K562 (cell line): ENCODE results near the gene SERPINF2. TPM values are rescaled to one million over a fixed set of nuclear protein-coding genes. Genes with fewer than 3 reads are reported as not detected.

ENCODE experiments used
- ATAC-seq: fragments of 200-7000 bp; cut with Tn5 transposase; 3 replicates; pipeline ENCODE4 v1.9.1; 2020; ENCODE audit warnings: moderate library complexity
- BruUV-seq: library from RNA; stranded (reverse); fragments of 400-500 nt; replicated peaks from 2 replicates; lab custom pipeline; 2021; lab: Mats Ljungman, UMichigan
- CTCF ChIA-PET: fragments of 300-600 bp; formaldehyde crosslinking; extraction: SDS; loops from one replicate; lab custom pipeline; 2021; ENCODE audit warnings: low intra/inter-chr PET ratio; lab: Yijun Ruan, JAX
- POLR2A ChIA-PET: fragments of 300-600, 350-650 bp; sonication (Branson Sonifier 250); formaldehyde crosslinking; extraction: SDS; loops from one replicate; lab custom pipeline; 2021; ENCODE audit warnings: antibody characterized with exemption, inconsistent platforms; lab: Yijun Ruan, JAX
- DNase-seq, 4 experiments: peaks; one replicate each; pipeline versions ENCODE4 v3.0.0 to v3.0.0-alpha.2; 2011 to 2018; ENCODE audit warnings: low spot score in 3 of 4, mixed read lengths in 3 of 4; ENCODE audit errors: extremely low read depth in 1 of 4
- FAIRE-seq: peaks from 2 replicates; lab custom pipeline; 2011; peaks lifted over from hg19 to GRCh38; lab: Jason Lieb, UNC
- H2AFZ ChIP-seq: 2 replicates; pipeline ENCODE4 v1.6.0; 2011; ENCODE audit warnings: low read depth, low read length, control low read depth, inconsistent platforms
- H3K27ac ChIP-seq: fragments of 200-600 bp; 3 replicates; pipeline ENCODE4 v1.8.0; 2011; ENCODE audit warnings: low read depth, mild to moderate bottlenecking, control low read depth, inconsistent platforms, low read length, moderate library complexity, mixed read lengths; ENCODE audit errors: extremely low read depth
- H3K27me3 ChIP-seq, 2 experiments: fragments of 300-600 bp in 1 of 2; 2 replicates in 1 of 2; 3 replicates in 1 of 2; pipeline versions ENCODE4 v1.6.0 to v1.8.0; 2011; ENCODE audit warnings: inconsistent platforms in 2 of 2, low read length in 2 of 2, mild to moderate bottlenecking in 1 of 2, mixed read lengths in 1 of 2, moderate library complexity in 1 of 2; ENCODE audit not compliant: control insufficient read depth in 2 of 2, insufficient read depth in 2 of 2
- H3K36me3 ChIP-seq: fragments of 300-600 bp; 3 replicates; pipeline ENCODE4 v1.8.0; 2011; ENCODE audit warnings: mild to moderate bottlenecking, low read length, inconsistent platforms; ENCODE audit not compliant: control insufficient read depth, insufficient read depth
- H3K4me1 ChIP-seq, 2 experiments: fragments of 200-600 bp in 1 of 2; replicated peaks in 1 of 2; 2 replicates in 1 of 2; 3 replicates in 1 of 2; pipeline versions ENCODE4 v1.5.1 to v1.8.0; 2011; ENCODE audit warnings: inconsistent platforms in 2 of 2, low read length in 2 of 2, mild to moderate bottlenecking in 1 of 2, mixed read lengths in 1 of 2, moderate library complexity in 1 of 2; ENCODE audit not compliant: control insufficient read depth in 2 of 2, insufficient read depth in 2 of 2
- H3K4me2 ChIP-seq: 2 replicates; pipeline ENCODE4 v1.6.1; 2011; ENCODE audit warnings: low read length, control low read depth, inconsistent platforms, mixed read lengths; ENCODE audit not compliant: insufficient read depth
- H3K4me3 ChIP-seq: fragments of 200-600 bp; sonication (generic), shearing (Covaris generic); 2 replicates; pipeline ENCODE4 v1.5.1; 2016; ENCODE audit warnings: control low read depth, inconsistent platforms
- H3K79me2 ChIP-seq: fragments of 200-600 bp; 3 replicates; pipeline ENCODE4 v1.8.0; 2011; ENCODE audit warnings: low read length, inconsistent platforms; ENCODE audit not compliant: control insufficient read depth, insufficient read depth
- H3K9ac ChIP-seq, 2 experiments: 2 replicates each; pipeline versions ENCODE4 v1.6.0 to v1.6.1; 2011; ENCODE audit warnings: low read depth in 2 of 2, low read length in 2 of 2, control low read depth in 1 of 2, inconsistent platforms in 1 of 2, mild to moderate bottlenecking in 1 of 2, mixed read lengths in 1 of 2; ENCODE audit not compliant: insufficient read depth in 1 of 2
- H3K9me1 ChIP-seq: one replicate; pipeline ENCODE4 v1.6.0; 2011; ENCODE audit warnings: inconsistent platforms, mild to moderate bottlenecking, low read length, moderate library complexity; ENCODE audit not compliant: control insufficient read depth, insufficient read depth
- H3K9me3 ChIP-seq: replicated peaks from 2 replicates; pipeline ENCODE4 v1.5.1; 2011; ENCODE audit warnings: low read depth, low read length, inconsistent platforms; ENCODE audit not compliant: control insufficient read depth, insufficient read depth
- H4K20me1 ChIP-seq: replicated peaks from 2 replicates; pipeline ENCODE4 v1.6.1; 2011; ENCODE audit warnings: low read length, inconsistent platforms, mixed read lengths; ENCODE audit not compliant: control insufficient read depth, insufficient read depth
- BACH1 ChIP-seq: fragments of 200-800 bp; sonication (Bioruptor generic); IDR thresholded peaks from 2 replicates; pipeline ENCODE4 v1.6.1; 2016; ENCODE audit warnings: missing genetic modification characterization, missing compliant biosample characterization
- EGR1 ChIP-seq: fragments of 450-650 bp; conservative IDR thresholded peaks from 2 replicates; pipeline ENCODE4 v1.6.1; 2017; ENCODE audit warnings: mild to moderate bottlenecking
- JUND ChIP-seq, 2 experiments: IDR thresholded peaks; 2 replicates in 1 of 2; 3 replicates in 1 of 2; pipeline ENCODE4 v1.6.1; 2011; ENCODE audit warnings: borderline replicate concordance in 2 of 2, low read depth in 2 of 2, low read length in 2 of 2, improper control_type of control experiment in 1 of 2, missing biosample characterization in 1 of 2, missing genetic modification characterization in 1 of 2, missing genetic modification reagents in 1 of 2
- MXI1 ChIP-seq: IDR thresholded peaks from 2 replicates; pipeline ENCODE4 v1.6.1; 2011; ENCODE audit warnings: low read depth, mild to moderate bottlenecking, improper control_type of control experiment, low read length
- RAD21 ChIP-seq, 2 experiments: fragments of 250-450 bp in 1 of 2; fragments of 450-650 bp in 1 of 2; sonication (Bioruptor Pico) in 1 of 2; formaldehyde crosslinking in 1 of 2; IDR thresholded peaks in 1 of 2; conservative IDR thresholded peaks in 1 of 2; 2 replicates each; pipeline versions ENCODE4 v1.4.0 to v1.8.0; 2020 to 2022; ENCODE audit warnings: mild to moderate bottlenecking in 2 of 2, moderate library complexity in 1 of 2
- SPI1 ChIP-seq: IDR thresholded peaks from 2 replicates; pipeline ENCODE4 v1.6.1; 2011; ENCODE audit warnings: low read depth, low read length, control low read depth, borderline replicate concordance
- TCF3 ChIP-seq: sonication (generic); formaldehyde crosslinking; IDR thresholded peaks from 2 replicates; pipeline ENCODE4 v1.4.0; 2020; ENCODE audit warnings: mild to moderate bottlenecking, missing genetic modification reagents
- YY1 ChIP-seq, 3 experiments: IDR thresholded peaks; 2 replicates each; pipeline ENCODE4 v1.6.1; 2011; ENCODE audit warnings: low read length in 2 of 3, mild to moderate bottlenecking in 2 of 3, moderate library complexity in 2 of 3, borderline replicate concordance in 1 of 3, control low read depth in 1 of 3, low read depth in 1 of 3; ENCODE audit not compliant: insufficient read depth in 3 of 3, insufficient replicate concordance in 2 of 3, control insufficient read depth in 1 of 3, insufficient read length in 1 of 3; ENCODE audit errors: extremely low read depth in 1 of 3
- ZNF143 ChIP-seq: sonication (generic); formaldehyde crosslinking; IDR thresholded peaks from 2 replicates; pipeline ENCODE4 v1.9.0; 2022; ENCODE audit warnings: mild to moderate bottlenecking, missing genetic modification reagents
- ZNF785 ChIP-seq: fragments of 250-450 bp; sonication (Bioruptor Pico); IDR thresholded peaks from 2 replicates; pipeline ENCODE4 v1.4.0; 2020; ENCODE audit warnings: mild to moderate bottlenecking
- WGBS: fragments of 100-300 bp; shearing (Covaris generic); methylation state at CpG from one replicate; pipeline ENCODE4 v1.1.6; 2016; ENCODE audit warnings: low coverage, mixed read lengths; ENCODE audit not compliant: insufficient coverage; ENCODE audit errors: missing lambda C conversion rate; 5-methylcytosine and 5-hydroxymethylcytosine counted together
- in situ Hi-C: fragments of 300-500 bp; cut with MboI; formaldehyde crosslinking; loops from 4 replicates; pipeline ENCODE4 v1.15.0; 2018; ENCODE audit warnings: inconsistent platforms, mixed read lengths
- intact Hi-C: fragments of 100-400 bp; cut with micrococcal nuclease; formaldehyde crosslinking; loops from 2 replicates; pipeline ENCODE4 v1.14.2; 2022
- polyA plus RNA-seq, 8 experiments: library from polyadenylated mRNA; depleted of rRNA in 4 of 8; stranded (reverse) in 5 of 8; unstranded in 3 of 8; fragments of >200 nt; fragmentation: Nextera tagmentation in 2 of 8; fragmentation: Illumina TruSeq in 1 of 8; extraction: Ambion mirVana in 2 of 8; extraction: Trizol in 1 of 8; gene quantifications; 2 replicates each; pipeline versions ENCODE4 v1.2.1 to v1.2.3, GENCODE V29; 2011 to 2014; ENCODE audit warnings: inconsistent platforms in 1 of 8, missing spikeins in 1 of 8
- total RNA-seq, 7 experiments: library from RNA; depleted of rRNA in 6 of 7; stranded (reverse); fragments of >200 nt in 6 of 7; fragmentation: Illumina TruSeq in 2 of 7; extraction: Trizol in 2 of 7; gene quantifications; 2 replicates each; pipeline versions ENCODE4 v1.2.1 to v1.2.3, GENCODE V29; 2011 to 2021; ENCODE audit warnings: low replicate concordance in 1 of 7
- TF ChIP-seq, protein P1 (sequence below): fragments of 450-650 bp; IDR thresholded peaks from 2 replicates; pipeline ENCODE4 v1.6.1; 2018; ENCODE audit not compliant: partially characterized antibody
- TF ChIP-seq, protein P2 (sequence below), 2 experiments: fragments of 450-650 bp; IDR thresholded peaks; 2 replicates each; pipeline ENCODE4 v1.6.1; 2016

The SERPINF2 gene
- total and polyA plus RNA-seq, 9 of the 15 experiments (the other 6 are each of a cell fraction or from before 2014, with no cell fraction given): 0.22 TPM; not detected in 8

GRCh38 chr17:1713878-1714426 is 28.7 kb upstream of the SERPINF2 start (continued):
- TF ChIP-seq RAD21 (CRISPR knock-in tag; conservative IDR thresholded peaks at IDR 0.05 in 1 of 2, IDR thresholded peaks at IDR 0.05 in 1 of 2) (peak in 1 of 2 experiments; percentile 59; a peak in 2 of 4 replicates), BACH1 (tag) (no peak), SPI1 (no peak)

DNA sequence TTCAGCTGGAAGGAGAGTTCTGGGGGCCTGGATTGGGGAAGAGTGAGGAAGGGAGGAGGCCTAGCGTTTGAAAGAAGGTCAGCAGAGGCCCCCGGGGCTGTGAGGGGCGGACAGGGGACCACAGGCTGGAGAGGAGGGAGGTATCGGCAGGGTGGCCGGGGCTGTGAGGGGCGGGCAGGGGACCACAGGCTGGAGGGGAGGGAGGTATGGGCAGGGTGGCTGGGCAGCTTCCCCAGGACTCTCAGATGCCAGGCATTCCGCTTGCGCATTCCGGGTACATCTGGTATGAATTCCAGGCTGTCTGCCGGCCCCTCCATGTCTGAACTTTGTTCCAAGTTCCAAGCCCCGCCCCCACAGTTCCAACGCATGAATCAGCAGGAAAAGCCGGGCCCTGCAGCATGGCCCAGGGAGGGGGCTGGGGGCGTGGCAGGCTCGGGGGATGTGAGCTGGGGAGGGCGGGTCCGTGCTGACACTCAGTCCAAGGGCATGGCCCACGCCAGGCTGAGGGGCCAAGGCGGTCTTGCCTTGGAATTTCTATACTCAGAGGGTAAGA is 28.2 kb upstream of the SERPINF2 start:
- peak overlapping the region; percentile 89 for H3K4me2 ChIP-seq
- H4K20me1 ChIP-seq: 0 out of 2 replicates have a peak, but pooled peaks cover 3% of the 10 kb centered on the region
- peak overlapping the region; percentile 88 for H3K27ac ChIP-seq
- peak; percentile 59 to 94 (median 72) for DNase-seq
- peaks cover 25% of the 10 kb centered on the region; the same call in 2 of the 3 replicates for H3K36me3 ChIP-seq
- H2AFZ ChIP-seq: peak overlapping the region; percentile 53
- ATAC-seq: peak; percentile 55
- ChIA-PET POLR2A (interaction anchor here (0.6 to 3.8 kb wide), 9 partner anchors 9 to 1826 kb away, joined by 3 to 15 read pairs (median 3); partner anchors contain the start of gene RILP), CTCF (interaction anchor here (1.2 kb wide), 1 partner anchor 151 kb away, joined by 3 read pairs; no protein-coding TSS in a partner anchor)
- H3K9me3 ChIP-seq: no peaks in the 10 kb centered on the region
- no peak for FAIRE-seq
- peak overlapping the region; percentile 70 to 90 for H3K9ac ChIP-seq
- H3K79me2 ChIP-seq: peaks cover 44% of the 10 kb centered on the region
- no peaks in the 10 kb centered on the region for H3K9me1 ChIP-seq
- BruUV-seq: no TSS peak
- no peaks in the 10 kb centered on the region for H3K27me3 ChIP-seq
- H3K4me1 ChIP-seq: peaks cover 44 to 67% of the 10 kb centered on the region in 2 experiments
- 0% methylated on average over 3 of the region's 19 CpGs for WGBS
- in situ Hi-C loops (loop anchor here (5.0 to 10.0 kb wide), 2 partner anchors 42 to 320 kb away; partner anchors contain the start of gene DPH1), intact Hi-C loops (no loop called here)
- H3K4me3 ChIP-seq: peak overlapping the region; percentile 85
- TF ChIP-seq ZNF785 (CRISPR knock-in tag) (no peak), YY1 (IDR thresholded peaks at IDR 0.05; ENCODE audit: borderline replicate concordance in 1 of 3, control insufficient read depth in 1 of 3, extremely low read depth in 1 of 3, insufficient read depth in 3 of 3, insufficient read length in 1 of 3, insufficient replicate concordance in 2 of 3, low read depth in 1 of 3, low read length in 2 of 3) (peak in 1 of 3 experiments; percentile 54), EGR1 (peak; percentile 29; the same call in 1 of the 2 replicates), JUND (IDR thresholded peaks at IDR 0.05; ENCODE audit: borderline replicate concordance, low read depth, low read length) (0 out of 2 replicates have a peak, but pooled peaks have one; percentile 37), JUND (tag; IDR thresholded peaks at IDR 0.05; ENCODE audit: borderline replicate concordance, low read depth, low read length) (no peak), MXI1 (peak; percentile 72; the same call in 1 of the 2 replicates), ZNF143 (CRISPR knock-in tag) (no peak), TCF3 (CRISPR knock-in tag) (no peak)
- TF ChIP-seq, protein P1, sequence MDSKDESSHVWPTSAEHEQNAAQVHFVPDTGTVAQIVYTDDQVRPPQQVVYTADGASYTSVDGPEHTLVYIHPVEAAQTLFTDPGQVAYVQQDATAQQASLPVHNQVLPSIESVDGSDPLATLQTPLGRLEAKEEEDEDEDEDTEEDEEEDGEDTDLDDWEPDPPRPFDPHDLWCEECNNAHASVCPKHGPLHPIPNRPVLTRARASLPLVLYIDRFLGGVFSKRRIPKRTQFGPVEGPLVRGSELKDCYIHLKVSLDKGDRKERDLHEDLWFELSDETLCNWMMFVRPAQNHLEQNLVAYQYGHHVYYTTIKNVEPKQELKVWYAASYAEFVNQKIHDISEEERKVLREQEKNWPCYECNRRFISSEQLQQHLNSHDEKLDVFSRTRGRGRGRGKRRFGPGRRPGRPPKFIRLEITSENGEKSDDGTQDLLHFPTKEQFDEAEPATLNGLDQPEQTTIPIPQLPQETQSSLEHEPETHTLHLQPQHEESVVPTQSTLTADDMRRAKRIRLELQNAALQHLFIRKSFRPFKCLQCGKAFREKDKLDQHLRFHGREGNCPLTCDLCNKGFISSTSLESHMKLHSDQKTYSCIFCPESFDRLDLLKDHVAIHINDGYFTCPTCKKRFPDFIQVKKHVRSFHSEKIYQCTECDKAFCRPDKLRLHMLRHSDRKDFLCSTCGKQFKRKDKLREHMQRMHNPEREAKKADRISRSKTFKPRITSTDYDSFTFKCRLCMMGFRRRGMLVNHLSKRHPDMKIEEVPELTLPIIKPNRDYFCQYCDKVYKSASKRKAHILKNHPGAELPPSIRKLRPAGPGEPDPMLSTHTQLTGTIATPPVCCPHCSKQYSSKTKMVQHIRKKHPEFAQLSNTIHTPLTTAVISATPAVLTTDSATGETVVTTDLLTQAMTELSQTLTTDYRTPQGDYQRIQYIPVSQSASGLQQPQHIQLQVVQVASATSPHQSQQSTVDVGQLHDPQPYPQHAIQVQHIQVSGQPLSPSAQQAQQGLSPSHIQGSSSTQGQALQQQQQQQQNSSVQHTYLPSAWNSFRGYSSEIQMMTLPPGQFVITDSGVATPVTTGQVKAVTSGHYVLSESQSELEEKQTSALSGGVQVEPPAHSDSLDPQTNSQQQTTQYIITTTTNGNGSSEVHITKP: peak; percentile 96
- TF ChIP-seq, protein P2, sequence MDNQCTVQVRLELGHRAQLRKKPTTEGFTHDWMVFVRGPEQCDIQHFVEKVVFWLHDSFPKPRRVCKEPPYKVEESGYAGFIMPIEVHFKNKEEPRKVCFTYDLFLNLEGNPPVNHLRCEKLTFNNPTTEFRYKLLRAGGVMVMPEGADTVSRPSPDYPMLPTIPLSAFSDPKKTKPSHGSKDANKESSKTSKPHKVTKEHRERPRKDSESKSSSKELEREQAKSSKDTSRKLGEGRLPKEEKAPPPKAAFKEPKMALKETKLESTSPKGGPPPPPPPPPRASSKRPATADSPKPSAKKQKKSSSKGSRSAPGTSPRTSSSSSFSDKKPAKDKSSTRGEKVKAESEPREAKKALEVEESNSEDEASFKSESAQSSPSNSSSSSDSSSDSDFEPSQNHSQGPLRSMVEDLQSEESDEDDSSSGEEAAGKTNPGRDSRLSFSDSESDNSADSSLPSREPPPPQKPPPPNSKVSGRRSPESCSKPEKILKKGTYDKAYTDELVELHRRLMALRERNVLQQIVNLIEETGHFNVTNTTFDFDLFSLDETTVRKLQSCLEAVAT (IDR thresholded peaks at IDR 0.05): 0 out of 4 replicates have a peak, but pooled peaks of 1 of the 2 experiments have one; percentile 18
